ENCODE measurements around the gene ADD1. TPM values are rescaled to one million over a fixed set of nuclear protein-coding genes. Genes with fewer than 3 reads are reported as not detected.
"Not testable (repeated sequence)": the region's sequence is repeated elsewhere in the genome, so short reads cannot be mapped to it uniquely, and the experiment has no call there.

Gene ADD1
- total and polyA plus RNA-seq, 9 donors = 165 to 216 (median 177) TPM

- WGBS (ENCODE audit: insufficient coverage) = no CpG with 5 or more reads among the region's 2 CpGs
- H3K27ac ChIP-seq (ENCODE audit: low read length); H3K9me3 ChIP-seq (replicated peaks; ENCODE audit: control insufficient read depth, low read depth, low read length); H3K4me3 ChIP-seq (ENCODE audit: low read length); H3K4me1 ChIP-seq (ENCODE audit: control insufficient read depth, insufficient read depth, low read length); H3K27me3 ChIP-seq (ENCODE audit: control insufficient read depth, insufficient read depth, low read length); DNase-seq: not testable (repeated sequence)
- H3K36me3 ChIP-seq (ENCODE audit: control insufficient read depth, insufficient read depth, low read length) = peaks cover 47% of the 10 kb centered on the region
Measured at GRCh38 chr4:2918300-2918699, 74.7 kb downstream of the ADD1 start.

- not testable (repeated sequence) for H3K4me1 ChIP-seq (ENCODE audit: control insufficient read depth, insufficient read depth, low read length); H3K27me3 ChIP-seq (ENCODE audit: control insufficient read depth, insufficient read depth, low read length); H3K27ac ChIP-seq (ENCODE audit: low read length); DNase-seq; H3K9me3 ChIP-seq (replicated peaks; ENCODE audit: control insufficient read depth, low read depth, low read length); H3K4me3 ChIP-seq (ENCODE audit: low read length)
- H3K36me3 ChIP-seq (ENCODE audit: control insufficient read depth, insufficient read depth, low read length) = peaks cover 45% of the 10 kb centered on the region
- 100% methylated on average over 1 of the region's 8 CpGs for WGBS (ENCODE audit: insufficient coverage)
Measured at GRCh38 chr4:2918714-2919113, 75.1 kb downstream of the ADD1 start.

- H3K9me3 ChIP-seq (replicated peaks; ENCODE audit: control insufficient read depth, low read depth, low read length); H3K27me3 ChIP-seq (ENCODE audit: control insufficient read depth, insufficient read depth, low read length); H3K27ac ChIP-seq (ENCODE audit: low read length); H3K4me3 ChIP-seq (ENCODE audit: low read length); H3K4me1 ChIP-seq (ENCODE audit: control insufficient read depth, insufficient read depth, low read length); DNase-seq: not testable (repeated sequence)
- peaks cover 52% of the 10 kb centered on the region for H3K36me3 ChIP-seq (ENCODE audit: control insufficient read depth, insufficient read depth, low read length)
- WGBS (ENCODE audit: insufficient coverage) = 90% methylated on average over 3 of the region's 7 CpGs
Measured at GRCh38 chr4:2922453-2923101, 78.9 kb downstream of the ADD1 start.

GRCh38 chr4:2923141-2923551 is 79.5 kb downstream of the ADD1 start:
- no peak for DNase-seq
- Histone ChIP-seq H3K9me3 (replicated peaks; ENCODE audit: control insufficient read depth, low read depth, low read length) (no peaks in the 10 kb centered on the region), H3K27ac (ENCODE audit: low read length) (no peak overlapping the region), H3K36me3 (ENCODE audit: control insufficient read depth, insufficient read depth, low read length) (peaks cover 57% of the 10 kb centered on the region), H3K27me3 (ENCODE audit: control insufficient read depth, insufficient read depth, low read length) (no peaks in the 10 kb centered on the region), H3K4me3 (ENCODE audit: low read length) (no peak overlapping the region), H3K4me1 (ENCODE audit: control insufficient read depth, insufficient read depth, low read length) (no peaks in the 10 kb centered on the region)
- WGBS (ENCODE audit: insufficient coverage) = 93% methylated on average over 8 of the region's 10 CpGs

GRCh38 chr4:2923668-2924173 is 80.1 kb downstream of the ADD1 start:
- no peak overlapping the region for H3K4me3 ChIP-seq (ENCODE audit: low read length)
- no peaks in the 10 kb centered on the region for H3K9me3 ChIP-seq (replicated peaks; ENCODE audit: control insufficient read depth, low read depth, low read length)
- no peak for DNase-seq
- 91% methylated on average over 9 of the region's 16 CpGs for WGBS (ENCODE audit: insufficient coverage)
- no peaks in the 10 kb centered on the region for H3K27me3 ChIP-seq (ENCODE audit: control insufficient read depth, insufficient read depth, low read length)
- H3K4me1 ChIP-seq (ENCODE audit: control insufficient read depth, insufficient read depth, low read length) = no peaks in the 10 kb centered on the region
- no peak overlapping the region for H3K27ac ChIP-seq (ENCODE audit: low read length)
- peaks cover 62% of the 10 kb centered on the region for H3K36me3 ChIP-seq (ENCODE audit: control insufficient read depth, insufficient read depth, low read length)

- 80% methylated on average over 6 of the region's 8 CpGs for WGBS (ENCODE audit: insufficient coverage)
- no peaks in the 10 kb centered on the region for H3K9me3 ChIP-seq (replicated peaks; ENCODE audit: control insufficient read depth, low read depth, low read length)
- DNase-seq = no peak
- peaks cover 66% of the 10 kb centered on the region for H3K36me3 ChIP-seq (ENCODE audit: control insufficient read depth, insufficient read depth, low read length)
- H3K4me1 ChIP-seq (ENCODE audit: control insufficient read depth, insufficient read depth, low read length) = no peaks in the 10 kb centered on the region
- no peak overlapping the region for H3K27ac ChIP-seq (ENCODE audit: low read length)
- H3K27me3 ChIP-seq (ENCODE audit: control insufficient read depth, insufficient read depth, low read length) = no peaks in the 10 kb centered on the region
- H3K4me3 ChIP-seq (ENCODE audit: low read length) = no peak overlapping the region
Measured at GRCh38 chr4:2924286-2924685, 80.6 kb downstream of the ADD1 start.

GRCh38 chr4:2924765-2925301 is 81.2 kb downstream of the ADD1 start:
- no peak for DNase-seq
- peaks cover 70% of the 10 kb centered on the region for H3K36me3 ChIP-seq (ENCODE audit: control insufficient read depth, insufficient read depth, low read length)

GRCh38 chr4:2925496-2925895 is 81.9 kb downstream of the ADD1 start:
- Histone ChIP-seq H3K4me3 (ENCODE audit: low read length) (no peak overlapping the region), H3K4me1 (ENCODE audit: control insufficient read depth, insufficient read depth, low read length) (peaks cover under 1% of the 10 kb centered on the region), H3K27ac (ENCODE audit: low read length) (no peak overlapping the region), H3K27me3 (ENCODE audit: control insufficient read depth, insufficient read depth, low read length) (no peaks in the 10 kb centered on the region), H3K36me3 (ENCODE audit: control insufficient read depth, insufficient read depth, low read length) (peaks cover 76% of the 10 kb centered on the region), H3K9me3 (replicated peaks; ENCODE audit: control insufficient read depth, low read depth, low read length) (no peaks in the 10 kb centered on the region)
- 60% methylated on average over 1 of the region's 5 CpGs for WGBS (ENCODE audit: insufficient coverage)
- DNase-seq = no peak

More at GRCh38 chr4:2924765-2925301, 81.2 kb downstream of the ADD1 start:
- Histone ChIP-seq H3K9me3 (replicated peaks; ENCODE audit: control insufficient read depth, low read depth, low read length) (no peaks in the 10 kb centered on the region), H3K4me1 (ENCODE audit: control insufficient read depth, insufficient read depth, low read length) (no peaks in the 10 kb centered on the region), H3K4me3 (ENCODE audit: low read length) (no peak overlapping the region), H3K27me3 (ENCODE audit: control insufficient read depth, insufficient read depth, low read length) (no peaks in the 10 kb centered on the region), H3K27ac (ENCODE audit: low read length) (no peak overlapping the region)
- 88% methylated on average over 6 of the region's 7 CpGs for WGBS (ENCODE audit: insufficient coverage)

- 88% methylated on average over 23 of the region's 41 CpGs for WGBS (ENCODE audit: insufficient coverage)
- Histone ChIP-seq H3K27ac (ENCODE audit: low read length) (no peak overlapping the region), H3K4me3 (ENCODE audit: low read length) (no peak overlapping the region), H3K27me3 (ENCODE audit: control insufficient read depth, insufficient read depth, low read length) (no peaks in the 10 kb centered on the region), H3K36me3 (ENCODE audit: control insufficient read depth, insufficient read depth, low read length) (peaks cover 81% of the 10 kb centered on the region), H3K4me1 (ENCODE audit: control insufficient read depth, insufficient read depth, low read length) (peaks cover 3% of the 10 kb centered on the region), H3K9me3 (replicated peaks; ENCODE audit: control insufficient read depth, low read depth, low read length) (no peaks in the 10 kb centered on the region)
- no peak for DNase-seq
Measured at GRCh38 chr4:2925931-2926860, 82.6 kb downstream of the ADD1 start.

Measured in muscle of leg (tissue), 11 donors.